ENCODE results near the gene SUFU. TPM values are rescaled to one million over a fixed set of nuclear protein-coding genes. Genes with fewer than 3 reads are reported as not detected.

SUFU gene
- total RNA-seq, 1 donor from 2014 or later = 16.9 TPM

DNA sequence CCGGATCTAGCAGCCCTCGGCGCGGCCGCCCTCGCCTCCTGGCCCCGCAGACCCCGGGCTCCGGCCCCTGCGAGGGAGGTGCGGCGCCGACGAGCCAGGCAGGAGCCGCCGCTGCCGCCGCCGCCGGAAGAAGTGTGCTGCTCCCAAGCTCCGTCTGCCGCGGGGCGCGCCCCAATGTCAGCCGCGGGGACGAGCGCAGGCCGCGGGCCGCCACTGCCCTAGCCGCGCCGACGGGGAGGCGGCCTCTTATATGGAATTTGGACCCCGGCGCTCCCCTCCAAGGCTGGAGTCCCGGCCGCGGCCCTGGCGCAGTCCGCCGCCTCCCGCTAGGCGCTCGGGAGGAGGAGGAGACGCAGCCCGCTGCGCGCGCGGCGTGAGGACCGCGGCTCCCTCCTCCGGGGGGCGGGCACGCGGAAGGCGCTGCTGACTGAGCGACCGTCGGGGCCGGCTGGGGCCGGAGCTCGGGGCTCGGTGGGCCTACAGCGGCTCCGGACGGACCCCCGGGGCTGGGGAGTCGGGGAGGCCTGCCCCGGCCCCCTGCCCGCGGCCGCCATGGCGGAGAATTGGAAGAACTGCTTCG is 140.4 kb downstream of the SUFU start, which contains the start of gene TRIM8:
TSS of gene TRIM8 (plus strand) at position 414 of the 580 bp plus-strand sequence. CDS start at position 553, 139 bp downstream.
- TF ChIP-seq, protein P1, sequence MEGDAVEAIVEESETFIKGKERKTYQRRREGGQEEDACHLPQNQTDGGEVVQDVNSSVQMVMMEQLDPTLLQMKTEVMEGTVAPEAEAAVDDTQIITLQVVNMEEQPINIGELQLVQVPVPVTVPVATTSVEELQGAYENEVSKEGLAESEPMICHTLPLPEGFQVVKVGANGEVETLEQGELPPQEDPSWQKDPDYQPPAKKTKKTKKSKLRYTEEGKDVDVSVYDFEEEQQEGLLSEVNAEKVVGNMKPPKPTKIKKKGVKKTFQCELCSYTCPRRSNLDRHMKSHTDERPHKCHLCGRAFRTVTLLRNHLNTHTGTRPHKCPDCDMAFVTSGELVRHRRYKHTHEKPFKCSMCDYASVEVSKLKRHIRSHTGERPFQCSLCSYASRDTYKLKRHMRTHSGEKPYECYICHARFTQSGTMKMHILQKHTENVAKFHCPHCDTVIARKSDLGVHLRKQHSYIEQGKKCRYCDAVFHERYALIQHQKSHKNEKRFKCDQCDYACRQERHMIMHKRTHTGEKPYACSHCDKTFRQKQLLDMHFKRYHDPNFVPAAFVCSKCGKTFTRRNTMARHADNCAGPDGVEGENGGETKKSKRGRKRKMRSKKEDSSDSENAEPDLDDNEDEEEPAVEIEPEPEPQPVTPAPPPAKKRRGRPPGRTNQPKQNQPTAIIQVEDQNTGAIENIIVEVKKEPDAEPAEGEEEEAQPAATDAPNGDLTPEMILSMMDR (IDR thresholded peaks at IDR 0.05) = no peak
- Mint-ChIP-seq H3K27ac (ENCODE audit: unreplicated experiment) (peak within 1 kb of the TSS; percentile 98), H3K9me3 (ENCODE audit: unreplicated experiment) (no peaks in the 10 kb centered on the region), H3K4me1 (ENCODE audit: unreplicated experiment) (peaks cover 35% of the 10 kb centered on the region), H3K27me3 (ENCODE audit: unreplicated experiment) (no peaks in the 10 kb centered on the region), H3K36me3 (ENCODE audit: unreplicated experiment) (no peaks in the 10 kb centered on the region), H3K4me3 (ENCODE audit: unreplicated experiment) (peak within 1 kb of the TSS; percentile 94)
- no peak for DNase-seq (ENCODE audit: extremely low spot score, unreplicated experiment)

DNA sequence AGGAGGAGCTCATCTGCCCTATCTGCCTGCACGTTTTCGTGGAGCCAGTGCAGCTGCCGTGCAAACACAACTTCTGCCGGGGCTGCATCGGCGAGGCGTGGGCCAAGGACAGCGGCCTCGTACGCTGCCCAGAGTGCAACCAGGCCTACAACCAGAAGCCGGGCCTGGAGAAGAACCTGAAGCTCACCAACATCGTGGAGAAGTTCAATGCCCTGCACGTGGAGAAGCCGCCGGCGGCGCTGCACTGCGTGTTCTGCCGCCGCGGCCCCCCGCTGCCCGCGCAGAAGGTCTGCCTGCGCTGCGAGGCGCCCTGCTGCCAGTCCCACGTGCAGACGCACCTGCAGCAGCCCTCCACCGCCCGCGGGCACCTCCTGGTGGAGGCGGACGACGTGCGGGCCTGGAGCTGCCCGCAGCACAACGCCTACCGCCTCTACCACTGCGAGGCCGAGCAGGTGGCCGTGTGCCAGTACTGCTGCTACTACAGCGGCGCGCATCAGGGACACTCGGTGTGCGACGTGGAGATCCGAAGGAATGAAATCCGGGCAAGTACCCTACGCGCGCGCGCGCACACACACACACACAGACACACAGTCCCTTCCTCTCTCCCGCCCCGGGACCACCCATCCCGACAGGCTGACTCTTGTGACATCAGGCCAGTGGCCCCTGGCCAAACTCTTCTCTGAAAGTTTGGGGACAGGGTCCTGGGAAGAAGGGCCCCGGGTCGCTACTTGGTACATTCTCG is 141.0 kb downstream of the SUFU start:
- Mint-ChIP-seq H3K27me3 (ENCODE audit: unreplicated experiment) (no peaks in the 10 kb centered on the region), H3K4me1 (ENCODE audit: unreplicated experiment) (peaks cover 40% of the 10 kb centered on the region), H3K9me3 (ENCODE audit: unreplicated experiment) (no peaks in the 10 kb centered on the region), H3K36me3 (ENCODE audit: unreplicated experiment) (no peaks in the 10 kb centered on the region), H3K4me3 (ENCODE audit: unreplicated experiment) (peak overlapping the region; percentile 94), H3K27ac (ENCODE audit: unreplicated experiment) (peak overlapping the region; percentile 98)
- TF ChIP-seq, protein P1 (IDR thresholded peaks at IDR 0.05) = peak; percentile 53
- DNase-seq (ENCODE audit: extremely low spot score, unreplicated experiment) = peak; percentile 90

DNA sequence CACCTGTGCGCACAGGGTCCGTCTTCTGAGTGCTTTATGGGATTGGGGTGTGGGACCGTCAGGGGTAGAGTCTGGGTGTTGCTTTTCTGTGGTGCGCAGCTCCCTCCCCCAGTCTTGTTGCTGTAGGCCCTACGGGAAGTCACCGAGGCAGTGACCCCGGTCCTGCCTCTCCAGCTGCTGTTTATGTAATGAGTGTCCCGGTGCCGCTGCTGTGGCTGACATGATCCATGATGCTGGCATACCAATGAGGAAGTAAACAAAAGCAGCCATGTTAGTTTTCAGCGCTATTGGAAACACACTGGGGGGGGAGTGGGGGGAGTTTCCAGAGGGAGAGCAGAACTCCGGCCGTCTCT is 141.6 kb downstream of the SUFU start:
- no peak for DNase-seq (ENCODE audit: extremely low spot score, unreplicated experiment)
- peaks cover 45% of the 10 kb centered on the region for H3K4me1 Mint-ChIP-seq (ENCODE audit: unreplicated experiment)
- H3K9me3 Mint-ChIP-seq (ENCODE audit: unreplicated experiment) = no peaks in the 10 kb centered on the region
- H3K27me3 Mint-ChIP-seq (ENCODE audit: unreplicated experiment) = no peaks in the 10 kb centered on the region
- TF ChIP-seq, protein P1 (IDR thresholded peaks at IDR 0.05) = no peak
- peak overlapping the region; percentile 98 for H3K27ac Mint-ChIP-seq (ENCODE audit: unreplicated experiment)
- no peaks in the 10 kb centered on the region for H3K36me3 Mint-ChIP-seq (ENCODE audit: unreplicated experiment)
- peak overlapping the region; percentile 94 for H3K4me3 Mint-ChIP-seq (ENCODE audit: unreplicated experiment)

DNA sequence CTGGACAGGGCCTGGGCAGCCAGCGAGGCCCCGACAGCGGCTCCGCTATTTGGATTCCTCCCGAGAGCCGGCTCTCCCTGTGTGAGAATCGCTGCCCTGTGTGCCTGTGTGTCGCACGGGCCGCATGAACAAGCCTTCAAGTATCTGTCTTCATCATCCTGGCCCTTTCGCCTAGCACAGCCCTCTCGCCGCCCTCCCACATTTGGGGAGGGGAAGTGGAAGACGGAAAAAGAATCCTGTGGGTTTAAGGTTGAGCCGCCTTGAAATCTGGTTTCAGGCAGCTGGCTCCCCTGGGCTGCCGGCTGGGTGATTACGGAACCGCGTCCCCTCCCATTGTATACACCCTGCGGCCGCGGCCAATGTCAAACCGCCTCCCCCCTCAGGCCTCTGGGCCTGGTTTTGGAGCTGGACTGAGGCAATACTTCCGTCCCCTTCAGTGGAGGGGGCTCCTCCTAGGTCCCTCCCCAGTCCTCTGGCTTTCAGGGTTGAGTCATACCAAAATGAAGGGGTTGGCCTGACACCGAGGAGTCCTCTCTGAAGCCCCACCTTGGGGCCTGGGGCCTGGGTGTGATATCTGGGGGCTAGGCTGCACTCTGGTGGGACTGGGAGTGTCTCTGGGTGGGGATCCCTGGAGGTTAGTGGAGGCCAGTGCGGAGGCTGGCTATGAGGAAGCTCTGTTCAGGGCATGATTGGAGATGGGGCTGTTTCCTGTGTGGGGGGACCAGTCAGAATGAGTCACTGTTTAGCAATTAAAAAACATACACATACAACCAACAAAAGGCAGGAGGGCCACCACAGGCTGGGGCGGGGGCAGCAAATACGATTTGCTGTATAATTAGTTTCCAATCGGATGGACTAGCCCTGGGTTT is 142.2 kb downstream of the SUFU start:
- no peaks in the 10 kb centered on the region for H3K9me3 Mint-ChIP-seq (ENCODE audit: unreplicated experiment)

More for the DNA sequence above, 142.2 kb downstream of the SUFU start:
- H3K27ac Mint-ChIP-seq (ENCODE audit: unreplicated experiment) = peak overlapping the region; percentile 98
- H3K4me1 Mint-ChIP-seq (ENCODE audit: unreplicated experiment) = peaks cover 51% of the 10 kb centered on the region
- TF ChIP-seq, protein P1 (IDR thresholded peaks at IDR 0.05) = no peak
- no peaks in the 10 kb centered on the region for H3K27me3 Mint-ChIP-seq (ENCODE audit: unreplicated experiment)
- peak overlapping the region; percentile 94 for H3K4me3 Mint-ChIP-seq (ENCODE audit: unreplicated experiment)
- peak; percentile 91 for DNase-seq (ENCODE audit: extremely low spot score, unreplicated experiment)
- H3K36me3 Mint-ChIP-seq (ENCODE audit: unreplicated experiment) = no peaks in the 10 kb centered on the region
